GM19395 (cell line): ENCODE results near the gene NETO2.
"Not testable (repeated sequence)": the region's sequence is repeated elsewhere in the genome, so short reads cannot be mapped to it uniquely, and the experiment has no call there.

Source experiments
- ATAC-seq: cut with Tn5 transposase; IDR thresholded peaks from one replicate; pipeline ENCODE4 v1.9.1; 2021; ENCODE audit warnings: mild to moderate bottlenecking, moderate library complexity; ENCODE audit not compliant: unreplicated experiment

The NETO2 gene

GRCh38 chr16:47136099-47136842 is 7.5 kb downstream of the NETO2 start:
- no peak for ATAC-seq

GRCh38 chr16:47134550-47134949 is 9.2 kb downstream of the NETO2 start:
- no peak for ATAC-seq

DNA sequence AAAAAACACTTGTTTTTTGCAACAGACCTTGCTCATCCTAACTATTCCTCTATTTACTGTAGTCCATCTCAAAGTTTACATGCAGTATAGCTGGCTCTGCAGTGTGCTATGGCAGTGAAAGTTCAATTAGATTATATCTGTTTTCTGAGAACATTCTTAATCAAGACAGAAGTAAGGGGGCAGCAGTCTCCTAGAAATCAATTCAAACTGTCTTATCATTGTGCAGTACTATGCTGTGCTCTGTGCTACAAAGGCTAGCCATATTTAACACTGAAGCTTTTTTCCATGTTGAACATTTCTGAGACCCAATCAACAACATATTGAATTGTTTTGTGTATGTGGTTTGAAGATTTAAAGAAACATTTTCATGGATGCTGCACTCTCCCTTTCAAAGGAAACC is 11.4 kb downstream of the NETO2 start:
- ATAC-seq: no peak

DNA sequence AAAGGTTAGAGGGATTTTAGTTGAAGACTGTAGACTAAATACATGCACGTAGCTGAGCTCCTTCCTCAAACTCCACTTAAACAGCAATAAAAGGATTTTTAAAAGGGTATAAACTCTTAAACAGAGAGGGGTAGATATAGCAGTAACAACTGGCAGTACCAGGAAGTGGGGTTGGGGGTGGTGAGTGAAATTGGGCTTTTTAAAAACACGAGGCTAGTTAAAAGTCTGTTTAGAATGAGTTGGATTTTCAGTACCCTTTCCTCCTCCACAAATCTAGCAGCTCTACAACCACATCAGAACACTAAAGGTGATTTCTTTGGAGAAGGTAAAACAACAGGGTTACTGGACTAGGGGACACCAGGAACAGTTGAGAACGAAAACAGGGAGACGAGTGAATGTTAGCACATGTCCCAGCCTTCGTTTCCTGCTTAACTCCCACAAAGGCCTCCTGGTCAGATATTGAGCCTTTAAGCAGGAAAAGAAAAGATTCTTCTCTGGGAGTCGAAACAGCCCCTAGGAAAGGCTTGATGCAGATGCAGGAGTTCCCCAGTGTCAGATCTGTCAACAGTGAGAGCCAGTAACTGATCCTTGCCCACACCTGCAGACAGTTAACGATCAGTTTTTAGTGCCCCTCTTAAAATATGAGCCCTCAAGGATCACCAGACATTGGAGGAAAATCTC is 13.8 kb downstream of the NETO2 start:
- ATAC-seq: no peak

- ATAC-seq: no peak
Observed at GRCh38 chr16:47127541-47127940, 16.2 kb downstream of the NETO2 start.

- no peak for ATAC-seq
Observed at GRCh38 chr16:47125757-47126156, 18.0 kb downstream of the NETO2 start.

DNA sequence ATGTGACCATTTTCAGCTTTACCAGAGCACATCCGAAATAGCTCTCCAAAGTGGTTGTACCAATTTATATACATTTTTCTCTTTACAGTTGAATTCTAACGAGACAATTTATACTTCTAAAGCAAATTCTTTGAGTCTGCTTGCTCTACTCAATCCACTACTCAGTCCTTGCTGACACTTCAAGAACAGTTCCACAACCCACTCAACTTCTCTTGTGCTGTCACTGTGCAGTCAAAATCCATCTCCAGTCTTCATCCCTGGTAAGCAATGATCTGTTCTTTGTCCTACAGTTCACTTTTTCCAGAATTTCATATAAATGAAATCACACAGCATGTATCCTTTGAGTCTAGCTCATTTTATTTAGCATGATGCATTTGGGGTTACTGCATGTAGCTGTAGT is 30.6 kb downstream of the NETO2 start:
- no peak for ATAC-seq

DNA sequence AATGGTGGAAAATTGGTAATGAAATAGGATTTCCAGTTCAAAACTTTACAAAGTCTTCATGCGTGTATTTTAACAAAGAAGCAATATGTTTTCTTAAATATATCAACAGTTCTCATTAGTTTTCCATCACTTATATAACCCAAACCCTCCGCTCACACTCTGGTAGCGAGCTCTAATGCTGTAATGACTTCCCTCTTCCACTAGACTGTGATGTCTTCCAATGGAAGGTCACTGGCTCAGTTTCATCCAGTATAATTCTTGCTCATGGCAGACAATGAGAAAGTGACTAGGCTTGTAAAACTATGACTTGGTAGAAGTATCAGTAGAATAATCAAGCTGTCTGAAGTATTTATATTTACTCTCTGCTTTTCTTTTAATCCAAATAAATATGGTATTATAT is 32.8 kb downstream of the NETO2 start:
- ATAC-seq: no peak

GRCh38 chr16:47109361-47109760 is 34.4 kb downstream of the NETO2 start:
- no peak for ATAC-seq

DNA sequence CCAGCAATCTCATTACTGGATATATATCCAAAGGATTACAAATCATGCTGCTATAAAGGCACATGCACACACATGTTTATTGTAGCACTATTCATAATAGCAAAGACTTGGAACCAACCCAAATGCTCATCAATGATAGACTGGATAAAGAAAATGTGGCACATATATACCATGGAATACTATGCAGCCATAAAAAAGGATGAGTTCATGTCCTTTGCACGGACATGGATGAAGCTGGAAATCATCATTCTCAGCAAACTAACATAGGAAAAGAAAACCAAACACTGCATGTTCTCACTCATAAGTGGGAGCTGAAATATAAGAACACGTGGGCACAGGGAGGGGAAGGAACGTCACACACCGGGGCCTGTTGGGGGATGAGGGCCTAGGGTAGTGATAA is 40.8 kb downstream of the NETO2 start:
- not testable (repeated sequence) for ATAC-seq

- not testable (repeated sequence) for ATAC-seq
Observed at GRCh38 chr16:47097154-47097553, 46.6 kb downstream of the NETO2 start.

DNA sequence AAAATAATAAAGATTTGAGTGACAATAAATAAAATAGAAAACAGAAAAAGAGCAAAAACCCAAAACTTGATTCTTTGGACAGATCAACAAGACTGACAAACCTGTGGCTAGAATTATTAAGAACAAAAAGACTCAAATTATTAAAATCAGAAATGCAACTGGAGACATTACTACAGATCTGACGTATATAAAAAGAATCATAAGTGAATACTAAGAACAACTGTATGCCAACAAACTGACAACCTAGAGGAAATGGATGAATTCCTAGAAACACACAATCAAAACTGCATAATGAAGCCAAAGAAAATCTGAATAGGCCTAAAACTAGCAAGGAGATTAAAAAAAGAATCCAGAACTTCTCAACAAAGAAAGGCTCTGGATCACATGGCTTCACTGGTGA is 47.4 kb downstream of the NETO2 start:
- no peak for ATAC-seq

DNA sequence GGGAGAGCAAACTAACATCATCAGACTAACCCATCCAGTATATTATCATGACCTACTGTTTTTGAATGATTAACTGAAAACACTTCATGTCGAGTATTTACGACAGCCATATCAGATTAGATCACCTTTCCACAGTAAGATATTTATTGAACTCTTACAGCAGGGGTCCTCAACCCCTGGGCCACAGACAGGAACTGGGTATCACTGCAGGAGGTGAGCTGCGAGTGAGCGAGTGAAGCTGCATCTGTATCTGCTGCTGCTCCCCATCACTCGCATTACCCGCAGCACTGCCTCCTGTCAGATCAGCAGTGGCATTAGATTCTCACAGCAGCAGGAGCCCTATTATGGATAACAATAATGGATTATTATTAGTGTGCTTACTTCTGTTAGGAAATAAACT is 59.5 kb downstream of the NETO2 start:
- ATAC-seq: no peak

GRCh38 chr16:47082099-47082865 is 61.5 kb downstream of the NETO2 start:
- no peak for ATAC-seq

- no peak for ATAC-seq
Observed at GRCh38 chr16:47081115-47081514, 62.6 kb downstream of the NETO2 start.

- no peak for ATAC-seq
Observed at GRCh38 chr16:47079860-47080259, 63.9 kb downstream of the NETO2 start.

- ATAC-seq: no peak
Observed at GRCh38 chr16:47073223-47074155, 70.3 kb downstream of the NETO2 start.

GRCh38 chr16:47072158-47072557 is 71.6 kb downstream of the NETO2 start:
- ATAC-seq: no peak

DNA sequence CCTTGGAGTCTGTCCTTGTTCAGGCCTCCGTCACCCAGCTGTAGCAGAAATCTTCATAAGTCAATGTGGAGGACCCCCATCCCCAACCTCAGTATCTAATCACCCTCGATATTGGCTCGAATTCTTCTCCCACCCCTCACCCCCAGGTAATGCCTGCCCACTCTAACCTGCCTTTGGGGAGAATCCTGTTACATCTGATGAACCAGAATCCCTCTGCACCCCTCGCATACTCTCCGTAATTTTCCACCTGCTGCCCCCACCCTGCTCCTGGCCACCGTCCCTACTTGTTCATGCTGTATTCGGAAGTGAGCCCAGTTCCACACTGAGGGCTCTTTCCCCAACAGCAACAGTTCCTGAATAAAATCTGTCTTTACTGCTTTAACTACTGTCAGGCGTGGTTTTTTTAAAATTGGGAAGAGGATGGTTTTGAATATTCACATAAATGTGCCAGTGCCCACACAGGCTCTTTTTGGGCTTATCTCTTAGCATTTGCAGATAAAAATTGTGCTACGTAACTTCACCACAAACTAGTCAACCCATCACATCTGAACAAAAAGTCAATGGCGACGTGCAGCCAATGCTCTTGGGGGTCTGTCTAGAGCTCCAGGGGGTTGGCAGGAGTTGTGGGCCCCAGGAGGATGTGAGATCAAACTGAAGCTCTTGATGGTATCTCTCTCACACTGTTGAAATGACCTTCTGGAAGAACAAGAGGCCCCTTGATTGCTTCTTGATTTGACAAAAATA is 73.7 kb downstream of the NETO2 start:
- ATAC-seq: no peak

- ATAC-seq: peak; percentile 47
Observed at GRCh38 chr16:47069313-47069712, 74.4 kb downstream of the NETO2 start.
